K562 (cell line): Measurements from ENCODE around the gene TRAPPC2L. TPM values are rescaled to one million over a fixed set of nuclear protein-coding genes. Genes with fewer than 3 reads are reported as not detected.

Experiments used
- BCOR ChIP-seq: fragments of 450-650 bp; IDR thresholded peaks from 2 replicates; pipeline ENCODE4 v1.6.1; 2016
- E4F1 ChIP-seq: fragments of 250-450 bp; sonication (Bioruptor Pico); IDR thresholded peaks from 2 replicates; pipeline ENCODE4 v1.5.0; 2021; ENCODE audit warnings: mild to moderate bottlenecking, borderline replicate concordance
- EGR1 ChIP-seq: fragments of 450-650 bp; conservative IDR thresholded peaks from 2 replicates; pipeline ENCODE4 v1.6.1; 2017; ENCODE audit warnings: mild to moderate bottlenecking
- GATAD2B ChIP-seq: fragments of 450-650 bp; IDR thresholded peaks from 2 replicates; pipeline ENCODE4 v1.6.1; 2017; ENCODE audit warnings: mild to moderate bottlenecking, borderline replicate concordance
- ILK ChIP-seq: fragments of 450-650 bp; IDR thresholded peaks from 2 replicates; pipeline ENCODE4 v1.6.1; 2016; ENCODE audit warnings: missing genetic modification characterization, low read depth, mild to moderate bottlenecking, missing compliant biosample characterization, moderate library complexity, borderline replicate concordance
- PHF21A ChIP-seq: fragments of 450-650 bp; IDR thresholded peaks from 2 replicates; pipeline ENCODE4 v1.6.1; 2017; ENCODE audit warnings: low read depth, borderline replicate concordance
- RERE ChIP-seq: sonication (generic); formaldehyde crosslinking; IDR thresholded peaks from 2 replicates; pipeline ENCODE4 v1.8.0; 2023; ENCODE audit warnings: missing genetic modification reagents, mild to moderate bottlenecking, borderline replicate concordance
- RFX5 ChIP-seq: IDR thresholded peaks from 2 replicates; pipeline ENCODE4 v1.6.1; 2011; ENCODE audit warnings: low read depth, mild to moderate bottlenecking, improper control_type of control experiment, low read length
- ZNF316 ChIP-seq: fragments of 450-650 bp; IDR thresholded peaks from 2 replicates; pipeline ENCODE4 v1.6.1; 2016
- ZNF395 ChIP-seq: fragments of 200-800 bp; sonication (Bioruptor generic); IDR thresholded peaks from 2 replicates; pipeline ENCODE4 v1.6.1; 2017; ENCODE audit warnings: missing genetic modification characterization, missing compliant biosample characterization
- ZZZ3 ChIP-seq: fragments of 450-650 bp; IDR thresholded peaks from 2 replicates; pipeline ENCODE4 v1.6.1; 2016; ENCODE audit warnings: antibody characterized with exemption, mild to moderate bottlenecking, moderate library complexity
- polyA plus RNA-seq, 8 experiments: library from polyadenylated mRNA; depleted of rRNA in 4 of 8; stranded (reverse) in 5 of 8; unstranded in 3 of 8; fragments of >200 nt; fragmentation: Nextera tagmentation in 2 of 8; fragmentation: Illumina TruSeq in 1 of 8; extraction: Ambion mirVana in 2 of 8; extraction: Trizol in 1 of 8; gene quantifications; 2 replicates each; pipeline versions ENCODE4 v1.2.1 to v1.2.3, GENCODE V29; 2011 to 2014; ENCODE audit warnings: inconsistent platforms in 1 of 8, missing spikeins in 1 of 8
- total RNA-seq, 7 experiments: library from RNA; depleted of rRNA in 6 of 7; stranded (reverse); fragments of >200 nt in 6 of 7; fragmentation: Illumina TruSeq in 2 of 7; extraction: Trizol in 2 of 7; gene quantifications; 2 replicates each; pipeline versions ENCODE4 v1.2.1 to v1.2.3, GENCODE V29; 2011 to 2021; ENCODE audit warnings: low replicate concordance in 1 of 7
- TF ChIP-seq, protein P1 (sequence below): fragments of 250-450 bp; sonication (Bioruptor Pico); IDR thresholded peaks from 2 replicates; pipeline ENCODE4 v1.5.0; 2021; ENCODE audit warnings: mild to moderate bottlenecking, moderate library complexity

TRAPPC2L gene
- total and polyA plus RNA-seq, 9 of the 15 experiments (the other 6 are each of a cell fraction or from before 2014, with no cell fraction given), result 60.4 to 398 (median 97.5) TPM

DNA sequence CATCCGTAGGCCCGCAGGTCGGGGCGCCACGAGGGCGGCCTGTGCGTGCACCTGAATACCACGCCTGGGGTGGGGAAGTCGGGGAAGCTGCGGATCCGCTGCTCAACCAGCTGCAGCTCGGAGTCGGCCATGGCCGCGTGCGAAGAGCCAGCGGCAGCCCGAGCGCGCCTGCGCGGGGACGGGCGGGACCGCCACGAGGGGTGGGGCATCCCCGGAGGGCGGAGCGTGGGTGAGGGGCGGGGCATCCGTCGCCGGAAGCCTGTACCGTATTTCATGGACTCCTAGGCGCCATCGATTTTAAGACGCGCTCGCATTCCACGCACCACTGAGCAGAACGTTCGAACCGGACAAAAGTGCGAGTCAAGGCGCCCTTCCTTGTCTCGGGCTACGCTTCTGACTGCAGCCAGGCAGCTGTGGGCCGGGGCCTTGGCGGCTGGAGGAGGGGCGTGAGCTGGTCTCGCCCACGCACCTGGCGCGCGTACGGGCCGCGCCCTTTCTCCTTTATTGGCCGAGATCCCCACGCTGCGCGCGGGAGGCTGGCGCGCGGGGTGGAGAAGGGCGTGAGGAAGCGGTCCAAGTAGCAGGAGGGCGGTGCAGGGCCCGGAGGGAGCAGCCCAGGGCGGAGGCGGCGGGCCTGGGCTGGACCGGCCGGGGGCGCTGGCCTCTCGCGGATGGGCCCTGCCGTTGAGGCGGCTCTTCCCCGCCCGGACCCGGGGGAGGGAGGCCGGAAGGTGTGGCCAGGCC is 45.0 kb upstream of the TRAPPC2L start, which contains the start of gene APRT (continued):
- TF ChIP-seq ZNF395 (CRISPR knock-in tag) (no peak), RERE (no peak; the same call in 1 of the 2 replicates), BCOR (0 out of 2 replicates have a peak, but pooled peaks have one; percentile 34), GATAD2B (peak; percentile 92), ILK (tag) (no peak), RFX5 (no peak), ZZZ3 (no peak), ZNF316 (no peak), E4F1 (no peak), PHF21A (0 out of 2 replicates have a peak, but pooled peaks have one; percentile 24), EGR1 (peak; percentile 99)
- TF ChIP-seq, protein P1, sequence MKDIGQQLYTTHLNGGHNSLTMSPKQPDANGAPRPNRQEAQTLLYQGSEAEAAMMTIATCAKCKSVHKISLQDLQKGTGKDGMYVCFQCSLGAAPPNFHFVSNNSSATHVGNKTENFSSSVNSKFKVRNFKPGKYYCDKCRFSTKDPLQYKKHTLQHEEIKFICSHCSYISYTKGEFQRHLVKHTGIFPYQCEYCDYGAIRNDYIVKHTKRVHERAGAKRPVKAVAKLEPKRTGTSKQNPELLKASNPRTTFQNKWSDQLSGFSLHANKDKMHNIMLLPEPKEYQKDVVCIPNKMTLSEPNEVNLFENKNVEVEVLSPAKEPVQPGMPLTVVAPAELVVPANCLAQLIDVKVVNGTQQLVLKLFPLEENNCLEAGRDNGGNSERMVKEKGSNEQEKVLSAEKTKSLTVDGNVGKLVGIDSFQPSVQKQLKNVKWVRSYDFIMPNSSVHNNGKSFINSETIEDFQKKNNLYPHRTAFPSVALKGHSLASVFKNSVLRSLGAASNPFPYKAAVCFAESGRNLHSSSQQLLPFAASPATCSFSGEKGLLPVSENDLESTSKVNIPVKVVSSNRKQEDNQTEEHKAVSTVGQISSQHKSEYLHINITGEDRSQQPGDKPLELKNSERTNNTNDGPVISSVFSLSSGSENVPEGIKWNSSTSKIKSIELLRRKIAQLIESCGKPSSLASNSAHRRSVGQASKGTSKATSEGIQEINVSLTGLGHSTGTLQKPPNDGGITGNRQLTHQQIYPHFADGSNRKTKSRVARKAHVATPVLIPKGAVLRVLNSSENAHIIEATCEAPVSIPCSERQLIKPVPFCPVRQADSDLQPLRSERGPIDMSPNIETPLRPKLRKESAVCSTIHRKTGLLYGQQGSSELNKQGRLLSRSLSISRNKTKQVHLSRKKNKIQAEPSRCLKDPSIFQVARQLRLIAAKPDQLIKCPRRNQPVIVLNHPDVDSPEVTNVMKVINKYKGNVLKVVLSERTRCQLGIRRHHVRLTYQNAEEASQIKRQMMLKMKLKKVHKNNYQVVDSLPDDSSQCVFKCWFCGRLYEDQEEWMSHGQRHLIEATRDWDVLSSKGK, result no peak
